Testis (tissue), 3 donors: ENCODE data around the gene FAM50B. TPM values are rescaled to one million over a fixed set of nuclear protein-coding genes. Genes with fewer than 3 reads are reported as not detected.
A peak's percentile ranks its signal among the peaks of the same experiment; 100 is the strongest.

Experiments used
- DNase-seq: peaks from one replicate; pipeline ENCODE4 v3.0.0-alpha.2; 2019
- H3K27ac ChIP-seq, 2 donors: fragments of 200-600 bp; sonication (generic); one replicate each; pipeline ENCODE4 v1.5.1; 2019
- H3K27me3 ChIP-seq: fragments of 200-600 bp; sonication (generic); one replicate; pipeline ENCODE4 v1.5.1; 2019
- H3K36me3 ChIP-seq: fragments of 200-600 bp; sonication (generic); one replicate; pipeline ENCODE4 v1.5.1; 2017; ENCODE audit warnings: low read depth; ENCODE audit errors: missing control alignments
- H3K4me1 ChIP-seq: fragments of 200-600 bp; sonication (generic); one replicate; pipeline ENCODE4 v1.5.1; 2019
- H3K4me3 ChIP-seq, 2 donors: fragments of 200-600 bp; sonication (generic); one replicate each; pipeline ENCODE4 v1.5.1; 2017 to 2019
- H3K9me3 ChIP-seq: fragments of 200-600 bp; sonication (generic); one replicate; pipeline ENCODE4 v1.5.1; 2017
- CTCF ChIP-seq, 3 experiments: fragments of 450-650 bp in 2 of 3; fragments of 200-600 bp in 1 of 3; sonication (generic) in 1 of 3; IDR thresholded peaks; one replicate each; pipeline ENCODE4 v1.5.1; 2016 to 2019; ENCODE audit warnings: antibody characterized with exemption in 3 of 3, mild to moderate bottlenecking in 2 of 3, moderate library complexity in 1 of 3
- POLR2A ChIP-seq: fragments of 450-650 bp; IDR thresholded peaks from one replicate; pipeline ENCODE4 v1.6.1; 2017; ENCODE audit warnings: antibody characterized with exemption, mild to moderate bottlenecking, moderate library complexity
- WGBS, 2 donors: methylation state at CpG; one replicate each; pipeline ENCODE4 v1.1.5; 2018; 5-methylcytosine and 5-hydroxymethylcytosine counted together
- intact Hi-C: fragments of 100-400 bp; cut with DNase I; formaldehyde crosslinking; loops from one replicate; pipeline ENCODE4 v1.15.1; 2023; ENCODE audit warnings: low total_unique reads
- polyA plus RNA-seq: library from polyadenylated mRNA; stranded (reverse); fragments of 350-450 nt; fragmentation: Illumina TruSeq; extraction: RNeasy Lipid Tissue Mini Kit (QIAGEN cat#74804); gene quantifications from one replicate; pipeline ENCODE4 v1.2.3, GENCODE V29; 2014; ENCODE audit warnings: low read depth, low replicate concordance; ENCODE audit not compliant: insufficient read depth
- total RNA-seq, 2 donors: library from RNA; depleted of rRNA; stranded (reverse); fragments of >200 nt; gene quantifications; one replicate each; pipeline ENCODE4 v1.2.3, GENCODE V29; 2016

FAM50B gene
- total and polyA plus RNA-seq, 3 donors from 2014 or later = 24.5 to 38.6 (median 27.4) TPM

DNA sequence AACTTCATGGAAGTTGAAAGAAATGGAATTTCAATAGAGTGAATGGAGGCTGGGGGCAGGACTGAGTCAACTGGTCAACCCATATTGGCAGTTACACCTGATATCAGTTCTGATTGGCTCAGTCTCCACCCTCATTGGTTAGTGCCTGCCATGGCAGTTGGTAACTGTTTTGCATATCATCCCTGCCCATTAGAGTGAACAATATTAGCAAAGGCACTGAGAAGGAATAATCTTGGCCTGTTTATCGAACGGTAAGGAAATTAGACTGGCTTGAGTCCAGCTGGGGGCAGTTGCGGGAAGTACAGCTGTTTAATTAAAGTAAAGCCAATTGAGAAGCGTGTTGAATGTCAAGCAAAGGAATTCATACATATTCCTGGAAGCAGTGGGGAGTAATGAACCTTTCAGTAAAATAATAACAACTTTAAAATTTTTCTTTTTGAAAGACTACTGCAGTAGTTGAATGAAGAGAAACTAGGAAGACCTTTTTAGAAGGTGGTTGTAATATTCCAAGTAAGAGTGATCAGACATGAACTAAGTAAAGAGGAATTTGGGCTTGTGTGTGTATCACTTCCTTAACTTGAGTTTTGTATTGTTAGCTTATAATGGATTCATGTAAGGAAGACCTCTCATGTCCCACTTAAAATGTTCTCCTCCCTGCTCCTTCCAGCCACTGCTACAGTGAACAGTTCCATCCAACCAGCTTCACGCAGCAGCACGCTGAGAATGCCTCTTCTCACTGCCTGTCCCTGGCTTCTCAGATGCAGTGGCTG, 17.2 kb upstream of the FAM50B start:
- Histone ChIP-seq H3K4me3 (no peak overlapping the region), H3K27ac (peak overlapping the region in 1 of 2 donors; percentile 18), H3K4me1 (no peaks in the 10 kb centered on the region), H3K36me3 (no peaks in the 10 kb centered on the region), H3K27me3 (no peaks in the 10 kb centered on the region), H3K9me3 (no peaks in the 10 kb centered on the region)
- no peak for TF ChIP-seq CTCF (IDR thresholded peaks at IDR 0.05)
- no peak for TF ChIP-seq POLR2A
- intact Hi-C loops = no loop called here
- DNase-seq = no peak
- 82 to 86% methylated on average over 6 of the region's 6 CpGs for WGBS, 2 donors

DNA sequence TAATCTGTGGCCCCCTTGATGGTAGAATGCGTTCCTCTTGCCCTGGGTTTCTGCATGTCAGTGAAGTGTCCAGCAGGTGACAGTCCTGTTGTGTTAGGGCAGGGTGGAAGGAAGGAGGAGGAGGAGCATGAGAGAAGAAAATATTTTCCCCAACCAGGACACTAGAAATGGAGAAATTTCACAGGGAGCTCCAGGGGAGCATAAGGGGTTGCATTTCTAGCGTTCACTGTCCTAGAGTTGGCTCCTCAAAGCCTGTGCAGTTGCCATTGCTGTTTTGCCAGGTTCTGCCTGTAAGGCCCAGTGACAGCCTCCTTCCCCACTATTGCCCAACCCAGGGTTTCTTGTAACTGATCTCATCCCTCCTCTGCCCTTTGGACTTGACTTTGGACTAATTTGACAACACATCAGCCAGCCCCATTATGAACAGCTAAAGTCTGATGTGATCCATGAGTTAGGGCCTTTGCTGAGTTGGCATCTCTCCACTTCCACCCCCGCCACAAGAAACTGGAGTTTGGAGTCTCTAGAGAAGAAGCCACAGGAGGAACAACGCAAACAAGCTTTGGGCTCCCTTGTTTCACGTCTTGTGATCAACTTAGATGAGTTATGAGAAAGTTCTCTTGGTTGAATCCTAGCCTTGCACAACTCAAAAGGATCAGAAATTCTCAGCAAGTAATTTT, 14.0 kb upstream of the FAM50B start:
- 94 to 98% methylated on average over 5 of the region's 5 CpGs for WGBS, 2 donors
- Histone ChIP-seq H3K4me1 (no peaks in the 10 kb centered on the region), H3K27ac (no peak overlapping the region), H3K27me3 (no peaks in the 10 kb centered on the region), H3K9me3 (no peaks in the 10 kb centered on the region), H3K4me3 (no peak overlapping the region), H3K36me3 (no peaks in the 10 kb centered on the region)
- intact Hi-C loops = no loop called here
- no peak for TF ChIP-seq CTCF (IDR thresholded peaks at IDR 0.05)
- no peak for TF ChIP-seq POLR2A
- DNase-seq = peak; percentile 5

- no peak overlapping the region for H3K27ac ChIP-seq
- no peaks in the 10 kb centered on the region for H3K27me3 ChIP-seq
- no peaks in the 10 kb centered on the region for H3K4me1 ChIP-seq
- no peak overlapping the region for H3K4me3 ChIP-seq
- 94 to 96% methylated on average over 5 of the region's 5 CpGs for WGBS, 2 donors
- no peaks in the 10 kb centered on the region for H3K9me3 ChIP-seq
- TF ChIP-seq CTCF (IDR thresholded peaks at IDR 0.05) (no peak), POLR2A (no peak)
- no peak for DNase-seq
- intact Hi-C loops = no loop called here
- no peaks in the 10 kb centered on the region for H3K36me3 ChIP-seq
Measured at GRCh38 chr6:3835785-3836184, 13.4 kb upstream of the FAM50B start.

- Histone ChIP-seq H3K27ac (no peak overlapping the region), H3K36me3 (no peaks in the 10 kb centered on the region), H3K9me3 (no peaks in the 10 kb centered on the region), H3K4me3 (no peak overlapping the region), H3K4me1 (no peaks in the 10 kb centered on the region), H3K27me3 (no peaks in the 10 kb centered on the region)
- DNase-seq = no peak
- intact Hi-C loops = no loop called here
- 70 to 77% methylated on average over 3 of the region's 3 CpGs for WGBS, 2 donors
- TF ChIP-seq CTCF (IDR thresholded peaks at IDR 0.05) (no peak), POLR2A (no peak)
Measured at GRCh38 chr6:3836566-3836965, 12.6 kb upstream of the FAM50B start.
